Measurements from ENCODE around the gene FBXL13.

FBXL13 gene

GRCh38 chr7:102890971-102891692, 183.5 kb downstream of the FBXL13 start:
- Histone ChIP-seq H3K27me3 (ENCODE audit: insufficient read depth, low read depth, severe bottlenecking) (no peaks in the 10 kb centered on the region), H3K9me3 (ENCODE audit: severe bottlenecking) (no peaks in the 10 kb centered on the region), H3K36me3 (no peaks in the 10 kb centered on the region), H3K27ac (no peak overlapping the region), H3K4me3 (ENCODE audit: low read depth, low read length) (no peak overlapping the region)
- no peak for DNase-seq
- TF ChIP-seq CTCF (IDR thresholded peaks at IDR 0.05; ENCODE audit: low read depth, low read length): no peak

DNA sequence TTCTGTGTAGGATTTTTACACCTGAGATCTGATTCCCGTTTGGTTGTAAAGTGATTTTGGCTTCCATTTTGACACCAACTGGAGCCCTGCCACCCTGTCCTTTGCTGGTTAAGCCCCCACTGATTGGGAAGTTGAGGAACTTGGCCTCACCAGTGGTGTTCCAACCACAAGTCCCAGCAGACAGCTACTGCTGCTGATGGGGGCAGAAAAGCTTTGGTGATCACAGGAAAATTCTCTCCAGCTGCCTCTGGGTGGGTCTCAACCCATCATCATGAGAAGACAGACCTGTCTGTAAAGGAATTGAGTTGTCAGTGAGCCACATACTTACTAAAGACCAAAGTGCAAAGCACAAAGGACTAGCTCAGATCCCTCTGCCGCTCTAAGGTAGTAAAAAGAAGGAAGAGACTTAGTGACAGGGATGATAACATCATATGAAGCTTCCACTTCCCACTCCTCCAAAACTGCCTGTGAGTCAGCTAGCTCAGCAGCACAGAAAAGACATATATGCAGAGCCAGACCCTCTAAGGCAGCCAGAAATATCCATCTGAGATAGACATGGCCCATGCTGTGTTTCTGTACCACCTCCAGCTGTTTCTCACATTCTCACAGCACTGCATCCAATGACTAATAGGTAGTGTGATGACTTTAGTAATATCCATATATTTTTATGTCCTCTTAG, 184.2 kb downstream of the FBXL13 start:
- Histone ChIP-seq H3K36me3 (no peaks in the 10 kb centered on the region), H3K4me3 (ENCODE audit: low read depth, low read length) (no peak overlapping the region), H3K27me3 (ENCODE audit: insufficient read depth, low read depth, severe bottlenecking) (no peaks in the 10 kb centered on the region), H3K27ac (no peak overlapping the region), H3K9me3 (ENCODE audit: severe bottlenecking) (no peaks in the 10 kb centered on the region)
- DNase-seq: no peak
- TF ChIP-seq CTCF (IDR thresholded peaks at IDR 0.05; ENCODE audit: low read depth, low read length): no peak

GRCh38 chr7:102889851-102890250, 184.7 kb downstream of the FBXL13 start:
- no peak for TF ChIP-seq CTCF (IDR thresholded peaks at IDR 0.05; ENCODE audit: low read depth, low read length)
- Histone ChIP-seq H3K27ac (no peak overlapping the region), H3K9me3 (ENCODE audit: severe bottlenecking) (no peaks in the 10 kb centered on the region), H3K4me3 (ENCODE audit: low read depth, low read length) (no peak overlapping the region), H3K36me3 (no peaks in the 10 kb centered on the region), H3K27me3 (ENCODE audit: insufficient read depth, low read depth, severe bottlenecking) (no peaks in the 10 kb centered on the region)
- DNase-seq: no peak

DNA sequence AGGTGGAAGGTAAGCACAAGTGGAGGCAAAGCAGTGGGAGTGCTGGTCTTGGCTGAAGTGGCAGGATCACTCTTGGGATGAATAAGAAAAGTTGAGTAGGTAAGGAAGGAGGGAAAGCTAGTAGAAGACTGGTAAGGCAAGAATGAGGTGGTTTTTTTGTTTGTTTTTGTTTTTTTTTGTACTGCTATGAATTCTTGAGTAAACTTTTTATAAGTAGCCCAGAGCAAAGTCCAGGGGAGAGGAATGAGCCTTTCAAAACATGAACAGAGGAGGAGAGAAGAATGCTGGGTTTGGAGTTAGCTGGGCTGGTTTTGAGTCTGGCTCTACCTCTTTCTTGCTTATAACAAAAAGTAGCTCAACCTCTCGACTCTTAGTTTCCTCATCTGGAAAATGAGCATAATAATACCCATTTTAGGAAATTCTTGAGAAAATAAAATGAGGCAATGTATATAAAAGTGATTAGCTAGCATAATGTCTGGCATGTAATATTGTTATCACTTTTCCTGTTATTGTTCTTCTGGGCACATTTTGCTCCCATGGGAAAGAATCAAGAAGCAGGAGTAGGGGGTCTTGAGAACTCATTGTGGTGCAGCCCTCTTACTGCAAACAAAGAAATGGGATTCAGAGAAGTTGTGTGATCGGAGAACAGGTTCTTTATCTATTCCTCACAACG, 185.9 kb downstream of the FBXL13 start:
- no peak for TF ChIP-seq CTCF (IDR thresholded peaks at IDR 0.05; ENCODE audit: low read depth, low read length)
- no peak overlapping the region for H3K27ac ChIP-seq

DNA sequence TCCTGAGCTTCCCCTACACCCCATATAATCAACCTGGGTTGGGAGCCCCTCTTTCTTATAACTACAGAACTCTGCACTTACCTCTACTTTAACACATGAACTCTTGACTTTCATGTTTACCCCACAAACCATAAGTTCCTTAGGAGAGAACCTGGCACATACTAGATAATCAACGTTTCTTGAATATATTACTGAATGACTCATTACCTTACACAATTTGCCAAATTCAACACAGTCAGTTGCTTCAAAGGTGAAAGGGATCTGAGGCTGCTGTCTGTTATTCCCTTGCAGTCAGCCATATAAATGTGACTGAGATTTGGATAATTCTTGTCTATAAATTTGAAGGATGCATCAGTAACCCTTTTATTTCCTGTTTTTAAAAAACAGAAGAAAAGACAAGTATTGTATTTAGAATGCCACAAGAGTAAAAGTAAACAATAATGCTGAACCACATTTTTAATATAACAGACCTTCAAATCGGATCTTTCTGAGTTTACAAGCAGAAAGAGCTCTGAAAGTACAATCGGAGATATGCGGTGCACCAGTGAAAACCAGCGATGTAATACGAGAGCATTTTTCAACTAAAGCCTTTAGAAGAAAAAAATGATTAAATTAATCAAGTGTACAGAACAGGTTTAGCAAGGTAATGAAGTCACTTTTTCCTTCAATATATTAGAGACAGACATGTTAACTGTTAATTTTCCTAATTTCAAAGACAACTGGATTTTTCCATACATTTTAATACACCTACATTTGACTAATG, 191.3 kb downstream of the FBXL13 start:
- no peak for DNase-seq

More for the DNA sequence above, 185.9 kb downstream of the FBXL13 start:
- Histone ChIP-seq H3K9me3 (ENCODE audit: severe bottlenecking) (no peaks in the 10 kb centered on the region), H3K4me3 (ENCODE audit: low read depth, low read length) (no peak overlapping the region), H3K36me3 (no peaks in the 10 kb centered on the region), H3K27me3 (ENCODE audit: insufficient read depth, low read depth, severe bottlenecking) (no peaks in the 10 kb centered on the region)
- no peak for DNase-seq

More for the DNA sequence above, 191.3 kb downstream of the FBXL13 start:
- Histone ChIP-seq H3K4me3 (ENCODE audit: low read depth, low read length) (no peak overlapping the region), H3K36me3 (no peaks in the 10 kb centered on the region), H3K27me3 (ENCODE audit: insufficient read depth, low read depth, severe bottlenecking) (no peaks in the 10 kb centered on the region), H3K9me3 (ENCODE audit: severe bottlenecking) (no peaks in the 10 kb centered on the region), H3K27ac (no peak overlapping the region)
- TF ChIP-seq CTCF (IDR thresholded peaks at IDR 0.05; ENCODE audit: low read depth, low read length): no peak
